Measurements from ENCODE around the gene SMAP2.
"Not testable (repeated sequence)": the region's sequence is repeated elsewhere in the genome, so short reads cannot be mapped to it uniquely, and the experiment has no call there.

Gene SMAP2

GRCh38 chr1:40385437-40386358, 12.2 kb downstream of the SMAP2 start (continued):
- TF ChIP-seq PRDM2 (tag by site-specific recombination; IDR thresholded peaks at IDR 0.05; ENCODE audit: borderline replicate concordance) (no peak), ZNF266 (tag by site-specific recombination; IDR thresholded peaks at IDR 0.05; ENCODE audit: low read depth) (no peak)

- H3K4me1 ChIP-seq (ENCODE audit: control insufficient read depth, insufficient read depth, low read length): peaks cover 14% of the 10 kb centered on the region; the same call in 1 of the 2 replicates
- peaks cover 0 to 6% of the 10 kb centered on the region in 2 experiments; a peak in 1 of 3 replicates for H3K36me3 ChIP-seq (ENCODE audit: control insufficient read depth in 2 of 2, insufficient read depth in 1 of 2, low read length in 2 of 2)
- no peaks in the 10 kb centered on the region for H3K9me3 ChIP-seq (ENCODE audit: control insufficient read depth, insufficient read depth, low read depth, low read length)
- H3K27ac ChIP-seq (ENCODE audit: extremely low read depth, low read depth, low read length): no peak overlapping the region
- ChIA-PET CTCF (interaction anchor here (0.6 to 1.2 kb wide), 3 partner anchors 18 to 484 kb away, joined by 3 to 4 read pairs (median 3); partner anchors contain the start of gene MYCL), POLR2A (interaction anchor here (5.2 kb wide), 1 partner anchor 12 kb away, joined by 22 read pairs; the partner anchor contains the start of gene SMAP2)
- TF ChIP-seq ZNF473 (tag by site-specific recombination; IDR thresholded peaks at IDR 0.05) (no peak), SP3 (tag by site-specific recombination; IDR thresholded peaks at IDR 0.05) (no peak), ZNF248 (tag by site-specific recombination; IDR thresholded peaks at IDR 0.05) (no peak), GLI4 (tag by site-specific recombination; IDR thresholded peaks at IDR 0.05) (no peak), SP2 (tag by site-specific recombination; IDR thresholded peaks at IDR 0.05) (no peak), ZNF548 (tag by site-specific recombination; IDR thresholded peaks at IDR 0.05) (no peak), ZBTB1 (tag by site-specific recombination; IDR thresholded peaks at IDR 0.05) (no peak), MYNN (tag by site-specific recombination; IDR thresholded peaks at IDR 0.05; ENCODE audit: borderline replicate concordance) (no peak), FEZF1 (tag by site-specific recombination; IDR thresholded peaks at IDR 0.05) (no peak), ZBTB26 (tag by site-specific recombination; optimal IDR thresholded peaks at IDR 0.05) (no peak), ZBTB48 (tag by site-specific recombination; IDR thresholded peaks at IDR 0.05) (no peak), ZNF114 (tag by site-specific recombination; IDR thresholded peaks at IDR 0.05) (no peak)
- no peak overlapping the region for H3K4me3 ChIP-seq (ENCODE audit: low read depth, low read length)
These were observed 12.8 kb downstream of the SMAP2 start for GRCh38 chr1:40386359-40386723.

GRCh38 chr1:40386796-40387195, 13.3 kb downstream of the SMAP2 start:
- ChIA-PET CTCF (interaction anchor here (0.6 to 1.2 kb wide), 5 partner anchors 18 to 485 kb away, joined by 3 to 4 read pairs (median 4); partner anchors contain the start of gene MYCL), POLR2A (interaction anchor here (5.2 kb wide), 1 partner anchor 13 kb away, joined by 22 read pairs; the partner anchor contains the start of gene SMAP2)
- H3K4me3 ChIP-seq (ENCODE audit: low read depth, low read length): no peak overlapping the region
- no peak for TF ChIP-seq ZNF140 (tag by site-specific recombination; IDR thresholded peaks at IDR 0.05)
- no peak for TF ChIP-seq ZNF146 (tag by site-specific recombination; IDR thresholded peaks at IDR 0.05)
- no peak for TF ChIP-seq ZBTB44 (tag by site-specific recombination; IDR thresholded peaks at IDR 0.05)
- no peak for TF ChIP-seq ZSCAN16 (tag by site-specific recombination; IDR thresholded peaks at IDR 0.05)
- TF ChIP-seq ZBTB1 (tag by site-specific recombination; IDR thresholded peaks at IDR 0.05): no peak
- H3K36me3 ChIP-seq (ENCODE audit: control insufficient read depth in 2 of 2, insufficient read depth in 1 of 2, low read length in 2 of 2): peaks cover 0 to 6% of the 10 kb centered on the region in 2 experiments; a peak in 1 of 3 replicates
- no peak overlapping the region for H3K27ac ChIP-seq (ENCODE audit: extremely low read depth, low read depth, low read length)
- no peaks in the 10 kb centered on the region for H3K9me3 ChIP-seq (ENCODE audit: control insufficient read depth, insufficient read depth, low read depth, low read length)
- peaks cover 14% of the 10 kb centered on the region; the same call in 1 of the 2 replicates for H3K4me1 ChIP-seq (ENCODE audit: control insufficient read depth, insufficient read depth, low read length)

- POLR2A ChIA-PET: interaction anchor here (5.2 kb wide), 1 partner anchor 14 kb away, joined by 22 read pairs; the partner anchor contains the start of gene SMAP2
- H3K36me3 ChIP-seq (ENCODE audit: control insufficient read depth in 2 of 2, insufficient read depth in 1 of 2, low read length in 2 of 2); H3K27ac ChIP-seq (ENCODE audit: extremely low read depth, low read depth, low read length); H3K4me3 ChIP-seq (ENCODE audit: low read depth, low read length); H3K9me3 ChIP-seq (ENCODE audit: control insufficient read depth, insufficient read depth, low read depth, low read length): not testable (repeated sequence)
- H3K4me1 ChIP-seq (ENCODE audit: control insufficient read depth, insufficient read depth, low read length): peaks cover 14% of the 10 kb centered on the region; the same call in 1 of the 2 replicates
- CTCF ChIA-PET: interaction anchor here (0.6 to 1.1 kb wide), 4 partner anchors 118 to 244 kb away, joined by 3 to 6 read pairs (median 4); no protein-coding TSS in a partner anchor
These were observed 14.1 kb downstream of the SMAP2 start for GRCh38 chr1:40387381-40388306.
